SK-MEL-5 (cell line): ENCODE data around the gene RANBP1. TPM values are rescaled to one million over a fixed set of nuclear protein-coding genes. Genes with fewer than 3 reads are reported as not detected.

Experiments
- DNase-seq: peaks from one replicate; pipeline ENCODE4 v3.0.0-alpha.2; 2016; ENCODE audit warnings: low read depth, low spot score
- in situ Hi-C: cut with HindIII; loops from 2 replicates; pipeline ENCODE4 v1.10.0; 2016; ENCODE audit warnings: low sequenced_read_pairs, high pct_unique_total_duplicates, low pct_unique_long_range_greater_than_20kb
- total RNA-seq: library from RNA; depleted of rRNA; stranded (reverse); fragments of >200 nt; shearing (Covaris generic); gene quantifications from 2 replicates; pipeline ENCODE4 v1.2.3, GENCODE V29; 2014

The RANBP1 gene
- total RNA-seq, 1 experiment from 2014 or later, result 425 TPM

GRCh38 chr22:20116376-20116950 is 559 bp downstream of the RANBP1 start:
- in situ Hi-C loops, result no loop called here
- no peak for DNase-seq

- in situ Hi-C loops, result no loop called here
- DNase-seq, result peak; percentile 98
These were observed 1.2 kb downstream of the RANBP1 start, which contains the start of gene TRMT2A for GRCh38 chr22:20116951-20117632. TRMT2A (minus strand) TSS chr22:20117226; CDS start chr22:20116906, 320 bp downstream.

GRCh38 chr22:20117633-20118299 is 1.9 kb downstream of the RANBP1 start:
- DNase-seq, result no peak
- in situ Hi-C loops, result no loop called here

GRCh38 chr22:20118300-20119020 is 2.6 kb downstream of the RANBP1 start:
- in situ Hi-C loops, result no loop called here
- DNase-seq, result no peak

- in situ Hi-C loops, result no loop called here
- DNase-seq, result no peak
These were observed 6.0 kb downstream of the RANBP1 start for GRCh38 chr22:20121856-20122415.

GRCh38 chr22:20123366-20124082 is 7.6 kb downstream of the RANBP1 start:
- in situ Hi-C loops, result no loop called here

GRCh38 chr22:20124083-20124787 is 8.3 kb downstream of the RANBP1 start:
- no peak for DNase-seq
- in situ Hi-C loops, result no loop called here

More at GRCh38 chr22:20123366-20124082, 7.6 kb downstream of the RANBP1 start:
- no peak for DNase-seq

GRCh38 chr22:20125201-20126174 is 9.6 kb downstream of the RANBP1 start:
- DNase-seq, result no peak
- in situ Hi-C loops, result no loop called here

- DNase-seq, result no peak
- in situ Hi-C loops, result no loop called here
These were observed 10.6 kb downstream of the RANBP1 start for GRCh38 chr22:20126284-20127029.

GRCh38 chr22:20127318-20127868 is 11.5 kb downstream of the RANBP1 start:
- in situ Hi-C loops, result no loop called here
- DNase-seq, result no peak

- in situ Hi-C loops, result no loop called here
- DNase-seq, result no peak
These were observed 12.1 kb downstream of the RANBP1 start for GRCh38 chr22:20127869-20128618.

GRCh38 chr22:20128619-20128901 is 12.7 kb downstream of the RANBP1 start:
- no peak for DNase-seq
- in situ Hi-C loops, result no loop called here

GRCh38 chr22:20128902-20129746 is 13.2 kb downstream of the RANBP1 start:
- peak; percentile 77 for DNase-seq
- in situ Hi-C loops, result no loop called here

GRCh38 chr22:20129747-20130014 is 13.8 kb downstream of the RANBP1 start:
- no peak for DNase-seq
- in situ Hi-C loops, result no loop called here
